Measurements from ENCODE around the gene NFKBIA.

NFKBIA gene

GRCh38 chr14:35408026-35408425 is 3.5 kb upstream of the NFKBIA start:
- Histone ChIP-seq H3K27me3 (ENCODE audit: control insufficient read depth, insufficient read depth, low read length) (no peaks in the 10 kb centered on the region), H3K4me1 (ENCODE audit: control insufficient read depth, insufficient read depth, low read length) (peaks cover 7% of the 10 kb centered on the region), H3K9me3 (ENCODE audit: control insufficient read depth, insufficient read depth, low read length) (no peaks in the 10 kb centered on the region), H3K27ac (ENCODE audit: low read length) (no peak overlapping the region), H3K4me3 (ENCODE audit: low read length) (no peak overlapping the region), H3K36me3 (ENCODE audit: control insufficient read depth, insufficient read depth, low read length) (peaks cover 2% of the 10 kb centered on the region; the same call in 1 of the 2 replicates)
- no CpG with 5 or more reads among the region's 8 CpGs for WGBS (ENCODE audit: insufficient coverage, insufficient read length)
- no peak for DNase-seq (ENCODE audit: low read depth, low spot score)

GRCh38 chr14:35407306-35407630 is 2.7 kb upstream of the NFKBIA start:
- H3K27ac ChIP-seq (ENCODE audit: low read length), result no peak overlapping the region
- no CpG with 5 or more reads among the region's 1 CpG for WGBS (ENCODE audit: insufficient coverage, insufficient read length)
- H3K4me1 ChIP-seq (ENCODE audit: control insufficient read depth, insufficient read depth, low read length), result peaks cover 9% of the 10 kb centered on the region
- no peak for DNase-seq (ENCODE audit: low read depth, low spot score)
- H3K4me3 ChIP-seq (ENCODE audit: low read length), result no peak overlapping the region
- H3K27me3 ChIP-seq (ENCODE audit: control insufficient read depth, insufficient read depth, low read length), result no peaks in the 10 kb centered on the region
- H3K9me3 ChIP-seq (ENCODE audit: control insufficient read depth, insufficient read depth, low read length), result no peaks in the 10 kb centered on the region
- peaks cover 9% of the 10 kb centered on the region; the same call in 1 of the 2 replicates for H3K36me3 ChIP-seq (ENCODE audit: control insufficient read depth, insufficient read depth, low read length)

GRCh38 chr14:35406506-35407305 is 2.2 kb upstream of the NFKBIA start:
- no peaks in the 10 kb centered on the region for H3K27me3 ChIP-seq (ENCODE audit: control insufficient read depth, insufficient read depth, low read length)
- H3K27ac ChIP-seq (ENCODE audit: low read length), result no peak overlapping the region
- peaks cover 11% of the 10 kb centered on the region; the same call in 1 of the 2 replicates for H3K36me3 ChIP-seq (ENCODE audit: control insufficient read depth, insufficient read depth, low read length)
- DNase-seq (ENCODE audit: low read depth, low spot score), result no peak
- no peak overlapping the region for H3K4me3 ChIP-seq (ENCODE audit: low read length)
- WGBS (ENCODE audit: insufficient coverage, insufficient read length), result no CpG with 5 or more reads among the region's 5 CpGs
- H3K4me1 ChIP-seq (ENCODE audit: control insufficient read depth, insufficient read depth, low read length), result peaks cover 9% of the 10 kb centered on the region
- H3K9me3 ChIP-seq (ENCODE audit: control insufficient read depth, insufficient read depth, low read length), result no peaks in the 10 kb centered on the region

- no CpG with 5 or more reads among the region's 2 CpGs for WGBS (ENCODE audit: insufficient coverage, insufficient read length)
- Histone ChIP-seq H3K27ac (ENCODE audit: low read length) (no peak overlapping the region), H3K9me3 (ENCODE audit: control insufficient read depth, insufficient read depth, low read length) (no peaks in the 10 kb centered on the region), H3K36me3 (ENCODE audit: control insufficient read depth, insufficient read depth, low read length) (peaks cover 13% of the 10 kb centered on the region), H3K4me3 (ENCODE audit: low read length) (no peak overlapping the region), H3K4me1 (ENCODE audit: control insufficient read depth, insufficient read depth, low read length) (peaks cover 9% of the 10 kb centered on the region), H3K27me3 (ENCODE audit: control insufficient read depth, insufficient read depth, low read length) (no peaks in the 10 kb centered on the region)
- DNase-seq (ENCODE audit: low read depth, low spot score), result no peak
Observed at GRCh38 chr14:35406090-35406489, 1.5 kb upstream of the NFKBIA start.

- no CpG with 5 or more reads among the region's 14 CpGs for WGBS (ENCODE audit: insufficient coverage, insufficient read length)
- H3K27me3 ChIP-seq (ENCODE audit: control insufficient read depth, insufficient read depth, low read length), result no peaks in the 10 kb centered on the region
- peaks cover 15% of the 10 kb centered on the region for H3K36me3 ChIP-seq (ENCODE audit: control insufficient read depth, insufficient read depth, low read length)
- no peak overlapping the region for H3K27ac ChIP-seq (ENCODE audit: low read length)
- H3K4me1 ChIP-seq (ENCODE audit: control insufficient read depth, insufficient read depth, low read length), result peaks cover 9% of the 10 kb centered on the region
- H3K9me3 ChIP-seq (ENCODE audit: control insufficient read depth, insufficient read depth, low read length), result no peaks in the 10 kb centered on the region
- no peak for DNase-seq (ENCODE audit: low read depth, low spot score)
- H3K4me3 ChIP-seq (ENCODE audit: low read length), result peak overlapping the region; percentile 70; the same call in 1 of the 2 replicates
Observed at GRCh38 chr14:35405304-35405996, 901 bp upstream of the NFKBIA start.

GRCh38 chr14:35403603-35404448 is 723 bp downstream of the NFKBIA start:
- peaks cover 15% of the 10 kb centered on the region for H3K36me3 ChIP-seq (ENCODE audit: control insufficient read depth, insufficient read depth, low read length)
- WGBS (ENCODE audit: insufficient coverage, insufficient read length), result no CpG with 5 or more reads among the region's 81 CpGs
- H3K4me3 ChIP-seq (ENCODE audit: low read length), result peak overlapping the region; percentile 70
- H3K4me1 ChIP-seq (ENCODE audit: control insufficient read depth, insufficient read depth, low read length), result peaks cover 9% of the 10 kb centered on the region
- no peaks in the 10 kb centered on the region for H3K27me3 ChIP-seq (ENCODE audit: control insufficient read depth, insufficient read depth, low read length)
- no peak overlapping the region for H3K27ac ChIP-seq (ENCODE audit: low read length)
- DNase-seq (ENCODE audit: low read depth, low spot score), result no peak
- no peaks in the 10 kb centered on the region for H3K9me3 ChIP-seq (ENCODE audit: control insufficient read depth, insufficient read depth, low read length)

GRCh38 chr14:35403114-35403602 is 1.4 kb downstream of the NFKBIA start:
- Histone ChIP-seq H3K27me3 (ENCODE audit: control insufficient read depth, insufficient read depth, low read length) (no peaks in the 10 kb centered on the region), H3K4me1 (ENCODE audit: control insufficient read depth, insufficient read depth, low read length) (peaks cover 9% of the 10 kb centered on the region), H3K27ac (ENCODE audit: low read length) (no peak overlapping the region), H3K4me3 (ENCODE audit: low read length) (peak overlapping the region; percentile 70; the same call in 1 of the 2 replicates), H3K36me3 (ENCODE audit: control insufficient read depth, insufficient read depth, low read length) (peaks cover 15% of the 10 kb centered on the region), H3K9me3 (ENCODE audit: control insufficient read depth, insufficient read depth, low read length) (no peaks in the 10 kb centered on the region)
- DNase-seq (ENCODE audit: low read depth, low spot score), result no peak
- WGBS (ENCODE audit: insufficient coverage, insufficient read length), result no CpG with 5 or more reads among the region's 8 CpGs

- Histone ChIP-seq H3K4me3 (ENCODE audit: low read length) (no peak overlapping the region), H3K27ac (ENCODE audit: low read length) (no peak overlapping the region), H3K36me3 (ENCODE audit: control insufficient read depth, insufficient read depth, low read length) (peaks cover 15% of the 10 kb centered on the region), H3K4me1 (ENCODE audit: control insufficient read depth, insufficient read depth, low read length) (peaks cover 9% of the 10 kb centered on the region), H3K9me3 (ENCODE audit: control insufficient read depth, insufficient read depth, low read length) (no peaks in the 10 kb centered on the region), H3K27me3 (ENCODE audit: control insufficient read depth, insufficient read depth, low read length) (no peaks in the 10 kb centered on the region)
- DNase-seq (ENCODE audit: low read depth, low spot score), result no peak
- WGBS (ENCODE audit: insufficient coverage, insufficient read length), result no CpG with 5 or more reads among the region's 14 CpGs
Observed at GRCh38 chr14:35402323-35403113, 2.0 kb downstream of the NFKBIA start.

- no peaks in the 10 kb centered on the region for H3K27me3 ChIP-seq (ENCODE audit: control insufficient read depth, insufficient read depth, low read length)
- H3K27ac ChIP-seq (ENCODE audit: low read length), result no peak overlapping the region
- no CpG with 5 or more reads among the region's 14 CpGs for WGBS (ENCODE audit: insufficient coverage, insufficient read length)
- peaks cover 9% of the 10 kb centered on the region for H3K4me1 ChIP-seq (ENCODE audit: control insufficient read depth, insufficient read depth, low read length)
- DNase-seq (ENCODE audit: low read depth, low spot score), result no peak
- no peaks in the 10 kb centered on the region for H3K9me3 ChIP-seq (ENCODE audit: control insufficient read depth, insufficient read depth, low read length)
- H3K36me3 ChIP-seq (ENCODE audit: control insufficient read depth, insufficient read depth, low read length), result peaks cover 15% of the 10 kb centered on the region
- no peak overlapping the region for H3K4me3 ChIP-seq (ENCODE audit: low read length)
Observed at GRCh38 chr14:35401422-35402265, 2.9 kb downstream of the NFKBIA start.
